ENCODE data around the gene TAB2. TPM values are rescaled to one million over a fixed set of nuclear protein-coding genes. Genes with fewer than 3 reads are reported as not detected.

The TAB2 gene
- total RNA-seq, 1 experiment from 2014 or later = 56.2 TPM

GRCh38 chr6:149405823-149406765, 88.6 kb downstream of the TAB2 start:
- no peak overlapping the region for H3T11ph ChIP-seq (ENCODE audit: low read length)
- H3K27me3 ChIP-seq (ENCODE audit: insufficient read depth, low read length) = no peaks in the 10 kb centered on the region
- Mint-ChIP-seq H3K27ac (peak overlapping the region in 2 of 3 experiments; percentile 10 to 84; a peak in 5 of 7 replicates), H3K36me3 (ENCODE audit: insufficient read depth in 1 of 3, low read depth in 3 of 3) (peaks cover 11 to 51% (median 35%) of the 10 kb centered on the region in 3 experiments; a peak in 6 of 7 replicates), H3K4me1 (no peaks in the 10 kb centered on the region), H3K9me3 (no peaks in the 10 kb centered on the region), H3K4me3 (no peak overlapping the region), H3K27me3 (ENCODE audit: low read depth) (no peaks in the 10 kb centered on the region)
- no CpG with 5 or more reads among the region's 5 CpGs for WGBS (ENCODE audit: extremely low coverage, insufficient read length, low lambda C conversion rate)
- no peak overlapping the region for H3K9ac ChIP-seq (ENCODE audit: extremely low read depth, insufficient read length, low read length)
- H2AFZ ChIP-seq (ENCODE audit: low read length) = no peak overlapping the region
- TF ChIP-seq, protein P1, sequence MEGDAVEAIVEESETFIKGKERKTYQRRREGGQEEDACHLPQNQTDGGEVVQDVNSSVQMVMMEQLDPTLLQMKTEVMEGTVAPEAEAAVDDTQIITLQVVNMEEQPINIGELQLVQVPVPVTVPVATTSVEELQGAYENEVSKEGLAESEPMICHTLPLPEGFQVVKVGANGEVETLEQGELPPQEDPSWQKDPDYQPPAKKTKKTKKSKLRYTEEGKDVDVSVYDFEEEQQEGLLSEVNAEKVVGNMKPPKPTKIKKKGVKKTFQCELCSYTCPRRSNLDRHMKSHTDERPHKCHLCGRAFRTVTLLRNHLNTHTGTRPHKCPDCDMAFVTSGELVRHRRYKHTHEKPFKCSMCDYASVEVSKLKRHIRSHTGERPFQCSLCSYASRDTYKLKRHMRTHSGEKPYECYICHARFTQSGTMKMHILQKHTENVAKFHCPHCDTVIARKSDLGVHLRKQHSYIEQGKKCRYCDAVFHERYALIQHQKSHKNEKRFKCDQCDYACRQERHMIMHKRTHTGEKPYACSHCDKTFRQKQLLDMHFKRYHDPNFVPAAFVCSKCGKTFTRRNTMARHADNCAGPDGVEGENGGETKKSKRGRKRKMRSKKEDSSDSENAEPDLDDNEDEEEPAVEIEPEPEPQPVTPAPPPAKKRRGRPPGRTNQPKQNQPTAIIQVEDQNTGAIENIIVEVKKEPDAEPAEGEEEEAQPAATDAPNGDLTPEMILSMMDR (conservative IDR thresholded peaks at IDR 0.05) = no peak
- no peak overlapping the region for H4K91ac ChIP-seq (ENCODE audit: insufficient read length, low read depth, low read length)
- no peak overlapping the region for H3K14ac ChIP-seq (ENCODE audit: insufficient read depth, low read length)
- H2AK5ac ChIP-seq (ENCODE audit: insufficient read length, low read length) = no peak overlapping the region
- H3K9me3 ChIP-seq (ENCODE audit: control insufficient read depth, low read depth, low read length) = no peaks in the 10 kb centered on the region
- H3K4ac ChIP-seq (ENCODE audit: low read depth, low read length) = no peak overlapping the region
- no peak overlapping the region for H2BK15ac ChIP-seq (ENCODE audit: low read depth, low read length)
- H4K20me1 ChIP-seq (ENCODE audit: control insufficient read depth, insufficient read depth, insufficient read length) = no peaks in the 10 kb centered on the region
- DNase-seq = no peak
- no peaks in the 10 kb centered on the region for H3K4me1 ChIP-seq (ENCODE audit: insufficient read depth, low read length)
- H3K23me2 ChIP-seq (ENCODE audit: insufficient read length, low read depth, low read length, poor library complexity, severe bottlenecking) = no peaks in the 10 kb centered on the region
- H2BK20ac ChIP-seq (ENCODE audit: low read depth, low read length, poor library complexity, severe bottlenecking) = no peak overlapping the region
- no peak overlapping the region for H3K23ac ChIP-seq (ENCODE audit: insufficient read length, low read depth, low read length)
- H3K27ac ChIP-seq (ENCODE audit: insufficient read length, low read depth, low read length) = no peak overlapping the region
- H2BK12ac ChIP-seq (ENCODE audit: insufficient read length, low read depth, low read length) = no peak overlapping the region
- no peak overlapping the region for H3K18ac ChIP-seq (ENCODE audit: insufficient read length, low read depth, low read length)
- H2BK120ac ChIP-seq (ENCODE audit: low read depth, low read length, poor library complexity, severe bottlenecking) = no peak overlapping the region
- no peaks in the 10 kb centered on the region for H3K79me2 ChIP-seq (ENCODE audit: insufficient read depth, low read length)
- no peak overlapping the region for H2BK5ac ChIP-seq (ENCODE audit: insufficient read length, low read length)
- H3K79me1 ChIP-seq (ENCODE audit: insufficient read depth, low read depth, low read length, poor library complexity, severe bottlenecking) = no peaks in the 10 kb centered on the region
- no peak overlapping the region for H3K4me2 ChIP-seq (ENCODE audit: insufficient read depth, insufficient read length, low read length)
- H3K56ac ChIP-seq (ENCODE audit: insufficient read length, low read depth, low read length) = no peak overlapping the region
- H4K5ac ChIP-seq (ENCODE audit: insufficient read length, low read depth, low read length) = no peak overlapping the region
- no peak overlapping the region for H4K8ac ChIP-seq (replicated peaks; ENCODE audit: insufficient read length, low read depth, low read length)
